Aorta (tissue), 5 donors: ENCODE data around the gene CLIC4. TPM values are rescaled to one million over a fixed set of nuclear protein-coding genes. Genes with fewer than 3 reads are reported as not detected.
"Not testable (repeated sequence)": the region's sequence is repeated elsewhere in the genome, so short reads cannot be mapped to it uniquely, and the experiment has no call there.

Experiments
- ATAC-seq: fragments of 200-7000 bp; cut with Tn5 transposase; one replicate; pipeline ENCODE4 v1.9.1; 2022; ENCODE audit warnings: moderate library complexity; ENCODE audit not compliant: low FRiP score
- DNase-seq, 2 donors: peaks; one replicate each; pipeline ENCODE4 v3.0.0-alpha.2; 2020
- H3K27ac ChIP-seq, 2 donors: one replicate each; pipeline ENCODE4 v1.5.1; 2013; ENCODE audit warnings: low read length in 2 of 2, mild to moderate bottlenecking in 2 of 2, moderate library complexity in 2 of 2, control low read depth in 1 of 2, inconsistent platforms in 1 of 2, low read depth in 1 of 2
- H3K27me3 ChIP-seq, 2 donors: one replicate each; pipeline ENCODE4 v1.6.1; 2013; ENCODE audit warnings: control low read depth in 1 of 2, low read length in 1 of 2, mild to moderate bottlenecking in 1 of 2, moderate library complexity in 1 of 2; ENCODE audit not compliant: insufficient read depth in 2 of 2, control insufficient read depth in 1 of 2
- H3K36me3 ChIP-seq, 2 donors: one replicate each; pipeline ENCODE4 v1.6.1; 2013; ENCODE audit warnings: control low read depth in 1 of 2, low read length in 1 of 2, mild to moderate bottlenecking in 1 of 2; ENCODE audit not compliant: insufficient read depth in 2 of 2, control insufficient read depth in 1 of 2
- H3K4me1 ChIP-seq, 2 donors: one replicate each; pipeline ENCODE4 v1.6.1; 2013; ENCODE audit warnings: low read length in 2 of 2, control low read depth in 1 of 2, mild to moderate bottlenecking in 1 of 2, moderate library complexity in 1 of 2; ENCODE audit not compliant: insufficient read depth in 2 of 2, control insufficient read depth in 1 of 2
- H3K4me3 ChIP-seq, 2 donors: one replicate each; pipeline ENCODE4 v1.5.1; 2013; ENCODE audit warnings: low read length in 2 of 2, control low read depth in 1 of 2, mild to moderate bottlenecking in 1 of 2
- H3K9me3 ChIP-seq: one replicate; pipeline ENCODE4 v1.6.1; 2013; ENCODE audit warnings: mild to moderate bottlenecking, low read length; ENCODE audit not compliant: control insufficient read depth
- WGBS, 2 donors: extraction: QIAGEN DNeasy Blood & Tissue Kit; methylation state at CpG; one replicate each; pipeline ENCODE4 v1.1.7; 2013; 5-methylcytosine and 5-hydroxymethylcytosine counted together
- intact Hi-C, 2 donors: fragments of 100-400 bp; cut with DNase I; formaldehyde crosslinking; loops; one replicate each; pipeline versions ENCODE4 v1.14.2 to v1.15.0; 2022
- polyA plus RNA-seq, 2 donors: library from polyadenylated mRNA; stranded (reverse); fragments of 200-250 nt; gene quantifications; one replicate each; pipeline ENCODE4 v1.2.3, GENCODE V29; 2013
- total RNA-seq, 2 donors: library from RNA; stranded (reverse); fragmentation: NEBNext Ultra II Directional; extraction: Animal tissue kit (Norgen Biotek cat#: 25700); gene quantifications; one replicate each; pipeline ENCODE4 v1.2.1, GENCODE V29; 2021
- donor health status: healthy with polysubstance abuse.
- donor health status: Bipolar disorder and iron deficiency.
- donor health status: DM: no; HTN: no; CAD: no.
- donor health status: DM: no; HTN: no; CAD: no.
- donor health status: DM: yes; HTN: yes; CAD: no.

Gene CLIC4
- total and polyA plus RNA-seq, 4 donors = 278 to 941 (median 399) TPM

GRCh38 chr1:24749886-24750285 lies 4.6 kb downstream of the CLIC4 start:
- H3K4me1 ChIP-seq = peaks cover 0 to 9% of the 10 kb centered on the region in 2 donors
- ATAC-seq = no peak
- intact Hi-C loops = loop anchor here (5.0 kb wide), 1 partner anchor 77 kb away; no protein-coding TSS in a partner anchor

GRCh38 chr1:24751833-24752232 lies 6.6 kb downstream of the CLIC4 start:
- WGBS, 2 donors = 6 to 7% methylated on average over 1 of the region's 1 CpG
- peak overlapping the region; percentile 15 to 31 for H3K4me3 ChIP-seq
- no peaks in the 10 kb centered on the region for H3K9me3 ChIP-seq
- H3K27me3 ChIP-seq = no peaks in the 10 kb centered on the region
- ATAC-seq (peak; percentile 48), DNase-seq (no peak)
- H3K4me1 ChIP-seq = peaks cover 0 to 9% of the 10 kb centered on the region in 2 donors
- intact Hi-C loops = no loop called here
- peak overlapping the region; percentile 25 to 39 for H3K27ac ChIP-seq
- H3K36me3 ChIP-seq = no peaks in the 10 kb centered on the region

More at GRCh38 chr1:24749886-24750285, 4.6 kb downstream of the CLIC4 start:
- Histone ChIP-seq H3K27me3 (no peaks in the 10 kb centered on the region), H3K27ac (peak overlapping the region in 1 of 2 donors; percentile 74), H3K9me3 (no peaks in the 10 kb centered on the region), H3K4me3 (no peak overlapping the region), H3K36me3 (no peaks in the 10 kb centered on the region)
- no peak for DNase-seq
- WGBS, 2 donors = 59 to 60% methylated on average over 8 of the region's 8 CpGs

- WGBS, 2 donors = 12 to 13% methylated on average over 3 of the region's 3 CpGs
- H3K4me1 ChIP-seq = peaks cover 0 to 9% of the 10 kb centered on the region in 2 donors
These were observed 7.1 kb downstream of the CLIC4 start for GRCh38 chr1:24752305-24752704.

GRCh38 chr1:24754229-24754628 lies 9.0 kb downstream of the CLIC4 start:
- H3K27ac ChIP-seq = peak overlapping the region; percentile 87 to 91
- WGBS, 2 donors = 18 to 20% methylated on average over 5 of the region's 5 CpGs
- H3K9me3 ChIP-seq = no peaks in the 10 kb centered on the region
- intact Hi-C loops = no loop called here
- no peak for DNase-seq
- H3K27me3 ChIP-seq = no peaks in the 10 kb centered on the region
- no peaks in the 10 kb centered on the region for H3K36me3 ChIP-seq
- ATAC-seq = no peak
- H3K4me3 ChIP-seq = no peak overlapping the region
- H3K4me1 ChIP-seq = peaks cover 0 to 9% of the 10 kb centered on the region in 2 donors

More at GRCh38 chr1:24752305-24752704, 7.1 kb downstream of the CLIC4 start:
- Histone ChIP-seq H3K27ac (peak overlapping the region; percentile 39 to 58), H3K4me3 (peak overlapping the region; percentile 15 to 17), H3K36me3 (no peaks in the 10 kb centered on the region), H3K9me3 (no peaks in the 10 kb centered on the region), H3K27me3 (no peaks in the 10 kb centered on the region)
- no peak for ATAC-seq
- DNase-seq = no peak
- intact Hi-C loops = no loop called here

GRCh38 chr1:24755323-24755722 lies 10.1 kb downstream of the CLIC4 start:
- H3K4me3 ChIP-seq, ATAC-seq, H3K27ac ChIP-seq, H3K27me3 ChIP-seq, H3K9me3 ChIP-seq, H3K36me3 ChIP-seq, H3K4me1 ChIP-seq, intact Hi-C loops, DNase-seq: not testable (repeated sequence)
- 79 to 84% methylated on average over 5 to 6 of the region's 6 CpGs for WGBS, 2 donors

- H3K9me3 ChIP-seq = no peaks in the 10 kb centered on the region
- H3K36me3 ChIP-seq = no peaks in the 10 kb centered on the region
- DNase-seq = no peak
- WGBS, 2 donors = 83 to 89% methylated on average over 2 of the region's 2 CpGs
- peaks cover 5 to 6% of the 10 kb centered on the region in 2 donors for H3K4me1 ChIP-seq
- intact Hi-C loops = no loop called here
- H3K27me3 ChIP-seq = no peaks in the 10 kb centered on the region
- ATAC-seq = no peak
- no peak overlapping the region for H3K4me3 ChIP-seq
- H3K27ac ChIP-seq = no peak overlapping the region
These were observed 11.1 kb downstream of the CLIC4 start for GRCh38 chr1:24756395-24756794.

- DNase-seq = no peak
- intact Hi-C loops = no loop called here
- Histone ChIP-seq H3K9me3 (no peaks in the 10 kb centered on the region), H3K27me3 (no peaks in the 10 kb centered on the region), H3K27ac (no peak overlapping the region), H3K4me3 (no peak overlapping the region), H3K4me1 (peaks cover 3 to 18% of the 10 kb centered on the region in 2 donors), H3K36me3 (no peaks in the 10 kb centered on the region)
- no peak for ATAC-seq
- WGBS, 2 donors = 81 to 86% methylated on average over 5 of the region's 5 CpGs
These were observed 14.2 kb downstream of the CLIC4 start for GRCh38 chr1:24759492-24759891.

GRCh38 chr1:24761582-24761981 lies 16.3 kb downstream of the CLIC4 start:
- DNase-seq (no peak), ATAC-seq (no peak)
- Histone ChIP-seq H3K4me1 (peaks cover 3 to 18% of the 10 kb centered on the region in 2 donors), H3K27me3 (no peaks in the 10 kb centered on the region), H3K36me3 (no peaks in the 10 kb centered on the region), H3K27ac (no peak overlapping the region), H3K4me3 (no peak overlapping the region), H3K9me3 (no peaks in the 10 kb centered on the region)
- 80 to 82% methylated on average over 1 of the region's 1 CpG for WGBS, 2 donors
- intact Hi-C loops = no loop called here

GRCh38 chr1:24762133-24762676 lies 17.0 kb downstream of the CLIC4 start:
- Histone ChIP-seq H3K27me3 (no peaks in the 10 kb centered on the region), H3K4me3 (no peak overlapping the region), H3K36me3 (no peaks in the 10 kb centered on the region), H3K27ac (peak overlapping the region in 1 of 2 donors; percentile 57), H3K4me1 (peaks cover 3 to 18% of the 10 kb centered on the region in 2 donors), H3K9me3 (no peaks in the 10 kb centered on the region)
- ATAC-seq (no peak), DNase-seq (no peak)
- intact Hi-C loops = no loop called here
- 57 to 59% methylated on average over 3 of the region's 3 CpGs for WGBS, 2 donors
